GM19035 (cell line): ENCODE data around the gene SIPA1L3.
"Not testable (repeated sequence)": the region's sequence is repeated elsewhere in the genome, so short reads cannot be mapped to it uniquely, and the experiment has no call there.

ENCODE experiments used
- ATAC-seq: cut with Tn5 transposase; IDR thresholded peaks from one replicate; pipeline ENCODE4 v1.9.1; 2021; ENCODE audit not compliant: unreplicated experiment

Gene SIPA1L3

DNA sequence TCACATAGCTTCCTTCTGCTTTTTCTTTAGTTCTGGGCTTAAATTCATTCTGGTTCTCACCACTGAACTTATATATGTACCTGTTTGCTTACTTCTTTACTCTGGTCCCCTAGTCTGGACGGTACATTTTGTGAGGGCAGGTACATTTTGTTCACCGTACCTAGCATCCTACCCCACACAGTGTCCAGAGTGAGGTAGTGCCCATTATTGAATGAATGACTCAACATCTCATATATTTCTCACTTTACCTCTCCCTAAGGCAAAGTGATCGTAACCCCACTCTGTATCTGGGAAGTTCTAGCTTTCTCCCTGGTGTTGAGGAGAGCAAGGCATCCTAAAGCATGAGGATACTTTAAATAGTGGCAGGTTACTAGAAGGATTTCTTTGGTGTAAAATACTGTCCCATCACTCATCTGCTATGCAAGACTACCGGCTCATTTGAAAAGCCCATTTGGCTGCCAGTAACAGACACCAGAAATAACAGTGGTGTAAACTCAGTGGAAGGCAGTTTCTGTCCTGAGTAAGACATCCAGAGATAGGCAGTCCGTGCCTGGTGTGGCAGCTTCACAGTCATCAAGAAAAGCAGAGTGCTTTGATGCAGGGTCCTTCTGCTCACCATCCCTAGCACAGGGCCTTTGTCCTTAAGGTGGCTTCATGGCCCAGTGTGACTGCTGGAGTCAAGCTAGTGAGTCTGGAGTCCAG lies 111.8 kb downstream of the SIPA1L3 start:
- no peak for ATAC-seq

DNA sequence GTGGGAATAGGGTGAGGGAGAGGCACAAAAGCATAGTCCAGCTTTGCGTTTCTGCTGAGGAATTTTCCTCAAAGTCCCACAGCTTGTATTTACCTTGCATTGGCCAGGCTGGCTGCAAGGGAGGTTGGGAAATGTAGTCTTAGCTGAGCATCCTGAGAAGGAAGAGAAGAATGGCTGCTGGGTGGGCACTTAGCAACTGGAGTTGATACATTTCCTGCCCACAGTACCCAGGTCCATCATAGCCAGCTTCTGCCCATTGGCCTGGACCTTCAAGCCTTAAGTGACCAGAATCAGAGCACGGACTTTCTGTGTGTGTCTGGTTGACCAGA lies 112.4 kb downstream of the SIPA1L3 start:
- ATAC-seq = no peak

DNA sequence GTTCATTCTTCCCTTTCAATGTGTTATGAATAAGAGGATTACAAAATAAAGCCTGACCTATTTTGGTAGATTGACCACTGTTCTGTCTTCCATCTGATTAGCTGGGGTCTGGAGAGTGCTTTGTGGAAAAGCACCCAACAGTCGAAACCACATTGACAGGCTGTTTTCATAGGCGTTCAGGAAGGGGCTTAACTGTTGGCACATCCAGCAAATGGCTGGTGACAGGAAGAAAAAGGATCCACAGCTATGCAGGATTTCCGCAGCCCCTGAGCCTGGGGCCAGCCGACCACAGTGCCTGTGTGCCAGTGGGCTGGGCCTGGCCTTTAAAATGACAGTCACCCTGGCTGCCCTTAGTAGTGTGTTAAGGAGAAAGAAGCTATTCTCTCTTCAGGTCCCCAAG lies 113.3 kb downstream of the SIPA1L3 start:
- no peak for ATAC-seq

DNA sequence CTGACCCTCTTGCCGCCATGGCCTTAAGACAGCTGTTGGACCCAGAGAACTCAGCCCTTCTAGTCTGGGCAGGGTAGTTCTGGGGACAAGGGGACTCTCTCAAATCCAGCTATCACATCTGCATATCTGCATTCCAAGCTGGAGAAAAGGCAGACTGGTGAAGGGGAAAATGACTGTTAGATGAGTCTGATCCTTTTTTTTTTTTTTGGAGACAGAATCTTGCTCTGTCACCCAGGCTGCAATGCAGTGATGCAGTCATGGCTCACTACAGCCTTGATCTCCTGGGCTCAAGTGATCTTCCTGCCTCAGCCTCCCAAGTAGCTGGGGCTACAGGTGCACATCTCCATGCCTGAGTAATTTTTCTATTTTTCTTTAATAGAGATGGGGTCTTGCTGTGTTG lies 114.3 kb downstream of the SIPA1L3 start:
- no peak for ATAC-seq

DNA sequence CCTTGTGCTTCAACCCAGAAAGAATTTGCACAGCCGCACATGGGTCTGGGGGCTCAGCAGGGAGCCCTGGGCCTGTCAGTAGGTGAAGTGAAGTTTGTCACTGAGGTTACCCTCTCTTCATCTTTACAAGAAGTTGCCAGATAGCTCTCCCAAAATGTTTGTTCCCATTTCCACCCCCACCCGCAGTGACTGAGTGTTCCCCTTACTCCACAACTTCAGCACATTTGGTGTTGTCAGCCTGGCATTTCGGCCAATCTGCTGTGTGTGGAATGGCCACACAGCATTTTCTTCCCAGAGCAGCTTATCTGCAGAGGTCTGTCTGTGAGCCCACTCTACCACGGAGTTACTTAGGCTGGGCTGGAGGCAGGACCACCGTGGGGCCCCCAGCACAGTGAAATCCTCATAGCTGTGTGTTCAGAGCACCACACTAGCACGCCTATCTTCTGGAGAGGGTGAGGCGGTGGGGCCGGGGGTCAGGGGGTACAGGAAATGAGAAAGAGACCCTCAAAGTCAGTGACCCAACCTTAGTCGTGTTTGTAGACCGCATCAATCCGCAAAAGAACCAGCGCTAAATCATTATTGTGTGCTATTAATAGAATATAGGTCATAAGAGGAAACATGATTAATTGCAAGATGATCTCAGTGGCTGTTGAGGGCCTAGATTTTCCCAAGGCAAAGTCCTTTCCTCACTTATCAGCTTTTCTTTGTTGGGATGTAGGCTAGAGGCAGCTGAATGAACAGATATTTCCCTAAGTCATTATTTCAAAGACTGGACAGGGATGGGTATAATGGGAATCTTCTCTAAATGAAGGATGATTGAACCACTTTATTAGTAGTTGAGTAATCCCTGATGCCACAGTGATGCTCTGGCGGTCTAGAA lies 116.0 kb downstream of the SIPA1L3 start:
- no peak for ATAC-seq

DNA sequence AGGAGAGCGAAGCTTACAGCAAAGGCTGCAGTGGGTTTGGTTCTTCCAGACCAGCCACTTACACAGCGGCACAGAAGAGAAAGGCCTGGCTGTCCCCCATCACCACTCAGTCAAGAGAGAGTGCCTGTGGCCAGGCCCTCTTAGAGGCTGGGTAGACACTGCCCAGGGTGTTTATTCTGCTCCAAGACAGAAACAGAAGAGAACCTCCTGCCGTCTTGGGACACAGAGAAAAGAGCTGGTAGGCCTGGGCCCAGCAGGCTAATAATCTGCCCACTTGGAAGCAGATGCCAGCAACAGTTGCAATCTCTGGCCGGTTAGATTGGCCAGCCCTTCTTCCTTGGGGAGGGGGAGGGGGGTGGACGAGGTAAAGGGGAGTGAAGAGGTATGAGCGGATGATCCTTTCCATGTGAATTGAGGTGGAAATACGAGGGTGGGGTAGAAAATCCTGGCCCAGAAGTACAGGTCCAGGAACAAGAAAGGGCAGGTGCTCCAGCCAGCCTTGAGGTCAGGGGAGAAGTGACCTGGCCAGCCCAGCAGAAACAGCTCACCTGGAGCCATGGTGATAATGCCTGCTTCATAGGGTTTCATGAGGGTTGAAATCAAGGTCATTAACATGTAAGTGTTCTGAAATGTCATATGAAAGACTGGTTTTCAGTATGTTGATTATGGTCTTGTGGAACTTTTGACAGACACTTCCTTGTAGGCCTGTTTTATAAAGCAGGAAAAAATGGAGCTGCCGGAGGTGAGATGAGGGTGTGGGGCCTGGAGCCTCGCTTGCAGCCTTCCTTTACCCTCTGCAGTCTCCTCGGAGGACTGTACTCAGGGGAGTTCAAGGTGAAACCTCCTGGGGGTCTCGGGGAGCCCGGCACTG lies 116.9 kb downstream of the SIPA1L3 start:
- ATAC-seq = no peak

DNA sequence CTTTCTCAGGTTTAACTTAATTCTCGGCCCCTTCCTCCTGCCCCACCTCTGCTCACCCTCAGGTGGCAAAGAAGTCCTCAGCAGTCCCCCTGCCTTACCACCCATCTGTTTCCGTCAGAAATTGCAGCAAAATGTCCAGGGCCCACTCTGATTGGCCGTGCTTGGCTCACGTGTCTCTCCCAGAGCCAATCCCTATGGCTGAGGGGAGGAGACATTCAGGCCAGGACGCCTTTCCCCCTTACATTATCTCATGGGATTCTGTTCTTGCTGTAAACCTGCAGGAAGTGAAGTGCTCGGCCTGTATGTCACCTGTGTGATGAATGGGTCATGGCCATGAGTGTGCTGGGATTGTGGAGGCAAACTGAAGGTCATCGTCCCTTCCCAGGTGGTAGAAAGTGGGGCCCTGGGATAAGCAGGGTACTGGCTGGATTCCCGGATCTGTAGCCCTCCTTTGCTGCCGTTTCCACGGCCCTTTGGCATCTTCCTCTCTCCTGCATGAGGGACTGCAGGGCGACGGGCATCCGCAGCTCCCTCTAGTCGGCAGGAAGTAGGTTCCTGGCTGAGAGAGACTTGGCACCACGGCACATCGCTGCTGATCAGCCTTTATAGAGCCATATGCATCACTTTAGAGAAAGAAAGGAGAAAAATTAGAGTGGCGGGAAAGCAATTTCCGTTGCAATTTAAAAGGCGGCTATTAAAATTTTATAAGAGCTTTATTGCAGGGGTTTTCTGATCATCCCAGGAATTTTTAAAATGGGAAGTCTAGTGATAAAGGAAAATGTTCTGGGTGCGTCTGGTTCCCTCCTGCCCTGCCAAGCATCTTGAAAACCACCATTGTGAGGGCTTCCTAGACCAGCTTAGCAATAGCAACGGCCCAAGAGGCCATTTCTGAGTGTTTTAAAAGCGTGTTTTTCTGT lies 118.2 kb downstream of the SIPA1L3 start:
- ATAC-seq = no peak

DNA sequence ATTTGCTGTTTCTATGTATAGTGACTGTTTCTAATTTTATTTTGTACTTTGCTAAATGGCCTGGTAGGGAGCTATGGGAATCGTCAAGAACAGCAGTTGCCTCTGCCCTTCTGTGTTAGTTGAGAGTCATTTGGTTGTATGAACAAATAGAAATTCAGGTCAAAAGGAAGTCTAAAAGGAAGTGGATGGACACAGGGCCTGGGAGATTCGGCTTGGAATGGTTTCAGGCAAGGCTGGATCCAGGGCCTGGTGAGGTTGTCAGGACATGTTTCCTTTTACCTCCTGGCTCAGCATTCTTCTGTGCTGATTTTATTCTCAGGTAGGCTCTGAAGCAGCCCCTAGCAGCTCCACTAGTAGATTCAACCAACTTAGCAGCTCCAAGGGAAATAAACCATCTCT lies 118.9 kb downstream of the SIPA1L3 start:
- ATAC-seq = no peak

DNA sequence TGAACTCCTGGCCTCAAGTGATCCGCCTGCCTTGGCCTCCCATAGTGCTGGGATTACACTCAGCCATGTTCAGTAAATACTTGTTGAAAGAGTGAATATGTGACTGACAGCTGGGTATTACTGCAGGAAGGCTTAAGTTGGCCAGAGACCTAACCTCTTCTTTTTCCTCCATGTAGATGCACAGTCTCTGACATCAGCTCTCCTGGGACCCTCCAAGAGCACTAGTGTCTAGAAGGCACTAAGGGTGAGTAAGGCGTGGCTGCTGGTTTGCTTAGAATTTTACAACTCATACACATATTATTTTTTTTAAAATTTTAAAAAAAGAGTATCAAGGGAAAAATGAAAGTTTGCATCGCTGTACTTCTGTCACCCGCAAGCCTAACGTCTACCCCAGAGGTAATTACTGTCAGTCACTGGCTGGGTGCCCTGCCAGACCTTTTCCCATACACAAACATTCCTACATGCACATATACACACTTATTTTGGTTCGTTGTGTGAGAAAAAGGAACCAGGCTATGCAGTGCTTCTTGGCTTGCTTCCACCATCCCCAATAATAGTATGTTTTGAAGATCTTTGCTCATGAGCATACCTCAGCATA lies 122.0 kb downstream of the SIPA1L3 start:
- no peak for ATAC-seq

DNA sequence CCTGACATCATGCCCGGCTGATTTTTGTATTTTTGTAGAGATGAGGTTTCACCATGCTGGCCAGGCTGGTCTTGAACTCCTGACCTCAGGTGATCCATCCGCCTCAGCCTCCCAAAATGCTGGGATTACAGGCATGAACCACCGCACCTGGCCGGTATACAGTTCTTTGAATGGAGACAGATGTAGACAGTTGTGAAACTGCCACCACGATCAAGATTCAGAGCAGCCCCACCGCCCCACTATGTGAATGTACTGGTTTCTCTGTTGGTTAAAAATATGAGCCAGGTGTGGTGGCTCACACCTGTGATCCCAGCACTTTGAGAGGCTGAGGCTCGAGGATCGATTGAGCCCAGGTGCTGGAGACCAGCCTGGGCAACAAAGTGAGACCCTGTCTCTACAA lies 123.0 kb downstream of the SIPA1L3 start:
- not testable (repeated sequence) for ATAC-seq

DNA sequence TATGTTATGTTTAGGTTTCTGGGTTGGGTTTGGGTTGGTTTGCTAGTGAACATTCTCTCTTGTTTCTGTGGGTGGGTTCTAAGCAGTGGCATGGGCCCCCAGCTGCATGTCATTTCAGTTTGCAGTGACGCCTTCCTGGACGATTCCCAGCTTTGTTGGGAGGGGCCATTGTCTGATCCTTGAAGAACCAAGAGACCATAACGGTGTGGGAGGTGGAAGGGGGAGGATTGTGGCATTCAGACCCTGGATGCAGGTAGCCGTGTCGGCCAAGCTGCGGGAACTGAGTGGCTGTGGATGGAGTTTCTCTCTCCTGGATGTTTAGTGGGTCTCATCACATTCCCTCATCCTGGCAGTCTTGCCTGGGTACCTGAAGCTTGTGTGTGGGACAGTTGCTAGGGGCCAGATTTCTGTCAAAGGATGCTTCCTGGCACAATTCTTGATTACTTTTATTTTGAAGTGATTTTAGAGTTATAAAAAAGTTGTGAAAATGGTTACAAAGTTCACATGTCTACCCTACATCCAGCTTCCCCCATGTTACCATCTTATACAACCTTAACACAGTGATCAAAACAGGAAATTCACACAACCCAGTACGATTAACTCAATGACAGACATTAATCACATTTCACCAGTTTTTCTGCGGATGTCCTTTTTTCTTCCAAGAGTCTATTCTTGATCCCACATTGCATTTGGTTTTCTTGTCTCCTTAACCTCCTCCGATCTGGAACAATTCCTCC lies 123.8 kb downstream of the SIPA1L3 start:
- ATAC-seq = no peak

DNA sequence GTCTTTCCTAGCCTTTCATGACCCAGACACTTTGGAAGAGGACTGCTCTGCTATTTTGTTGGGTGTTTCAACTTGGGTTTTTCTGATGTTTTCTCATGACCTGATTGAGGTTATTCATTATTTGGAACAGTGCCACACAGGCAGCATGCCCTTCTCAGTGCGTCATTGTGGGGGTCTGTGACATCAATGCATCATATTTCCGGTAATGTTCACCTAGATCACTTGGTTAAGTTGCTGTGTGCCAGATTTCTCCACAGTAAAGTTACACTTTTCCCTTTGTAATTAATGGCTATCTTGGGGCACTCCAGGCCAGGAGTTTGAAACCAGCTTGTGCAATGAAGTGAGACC lies 124.4 kb downstream of the SIPA1L3 start:
- ATAC-seq = no peak

DNA sequence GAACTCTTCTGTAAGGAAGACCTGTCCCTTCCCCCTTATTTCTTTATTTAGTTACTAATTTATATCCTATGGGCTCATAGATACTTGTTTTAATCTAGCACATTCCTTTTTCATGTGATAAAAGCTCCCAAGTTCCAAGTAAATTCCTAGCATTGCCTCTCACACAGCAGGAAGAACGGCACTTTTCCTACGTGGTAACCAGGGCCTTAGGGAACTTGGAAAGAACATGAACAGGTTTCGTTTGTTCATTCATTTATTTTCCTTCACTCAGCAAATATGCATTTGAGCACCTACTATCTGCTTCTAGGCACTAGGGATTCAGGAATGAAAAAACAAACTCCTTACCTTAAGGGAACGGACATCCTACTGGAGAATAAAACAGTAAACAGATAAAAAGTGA lies 125.1 kb downstream of the SIPA1L3 start:
- no peak for ATAC-seq

DNA sequence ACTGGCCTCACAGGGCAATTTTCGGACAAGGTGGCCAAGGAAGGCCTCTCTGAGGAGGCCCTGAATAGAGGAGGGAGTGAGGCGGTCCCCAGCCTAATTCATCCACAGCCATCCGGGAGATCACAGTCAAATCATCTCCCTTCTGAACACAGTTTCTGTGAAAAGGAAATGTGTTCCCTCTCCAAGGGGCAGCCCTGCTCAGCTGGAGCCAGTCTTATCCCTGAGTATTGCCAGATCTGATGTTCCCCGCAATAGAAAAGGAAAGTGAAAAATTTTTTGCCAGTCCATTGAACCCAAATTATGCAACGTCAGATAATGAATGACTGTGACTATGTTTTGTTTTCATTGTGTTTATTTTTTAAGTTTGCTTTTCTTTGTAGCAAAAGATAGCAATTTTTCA lies 125.9 kb downstream of the SIPA1L3 start:
- no peak for ATAC-seq

DNA sequence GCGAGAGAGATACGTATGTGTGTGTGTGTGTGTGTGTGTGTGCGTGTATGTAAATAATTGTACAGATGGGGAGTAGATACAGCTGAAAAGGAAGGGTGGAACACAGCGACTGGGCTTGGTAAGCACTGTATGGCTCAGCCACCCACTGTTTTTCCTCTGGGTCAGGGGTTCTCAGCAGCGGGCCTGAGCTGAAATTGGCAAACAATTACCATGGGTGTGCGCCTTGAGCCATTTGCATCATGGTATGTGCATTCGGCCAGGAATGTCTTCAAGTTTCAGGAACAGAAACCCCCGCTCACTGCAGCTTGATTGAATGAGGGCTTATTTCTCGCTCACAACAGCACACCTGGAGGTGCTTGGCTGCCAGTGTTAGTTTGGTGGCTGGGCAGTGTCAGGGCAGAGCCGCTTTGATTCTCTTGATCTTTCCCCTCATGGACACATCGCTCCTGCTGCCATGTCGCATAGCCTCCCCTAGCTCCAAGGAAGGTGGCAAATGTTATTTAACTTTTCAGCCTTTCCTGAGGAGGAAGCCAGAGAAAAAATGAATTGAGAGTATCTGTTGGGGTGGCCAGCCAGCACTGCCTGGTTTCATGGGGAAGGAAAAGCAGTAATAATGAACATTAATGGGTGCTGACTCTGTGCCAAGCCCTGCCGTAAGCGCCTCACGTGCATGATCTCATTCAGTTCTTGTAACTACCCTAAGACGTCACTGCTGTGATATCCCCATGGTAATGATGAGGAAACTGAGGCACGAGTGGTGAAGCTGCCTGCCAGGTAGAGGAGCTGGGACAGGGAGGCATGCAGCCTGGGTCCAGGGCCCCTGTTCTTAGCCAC lies 126.9 kb downstream of the SIPA1L3 start:
- ATAC-seq = peak; percentile 79

DNA sequence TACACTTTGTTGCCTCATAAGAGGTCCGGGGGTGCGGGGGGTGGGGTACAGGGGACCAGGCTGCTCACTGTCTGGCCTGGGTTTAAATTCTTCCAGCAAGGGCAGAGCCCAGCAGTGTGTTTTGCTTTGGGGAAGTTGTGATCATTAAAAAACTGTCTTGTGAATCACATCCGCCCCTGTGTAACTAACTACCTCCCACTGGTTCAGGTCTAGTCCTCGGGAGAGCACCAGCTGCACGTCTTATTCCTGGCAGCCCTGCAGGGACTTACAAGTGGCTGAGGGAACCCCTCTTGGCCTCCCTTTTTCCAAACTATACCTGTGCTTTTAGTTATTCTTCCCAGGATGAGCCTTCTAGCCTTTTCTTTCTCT lies 127.5 kb downstream of the SIPA1L3 start:
- ATAC-seq = no peak

DNA sequence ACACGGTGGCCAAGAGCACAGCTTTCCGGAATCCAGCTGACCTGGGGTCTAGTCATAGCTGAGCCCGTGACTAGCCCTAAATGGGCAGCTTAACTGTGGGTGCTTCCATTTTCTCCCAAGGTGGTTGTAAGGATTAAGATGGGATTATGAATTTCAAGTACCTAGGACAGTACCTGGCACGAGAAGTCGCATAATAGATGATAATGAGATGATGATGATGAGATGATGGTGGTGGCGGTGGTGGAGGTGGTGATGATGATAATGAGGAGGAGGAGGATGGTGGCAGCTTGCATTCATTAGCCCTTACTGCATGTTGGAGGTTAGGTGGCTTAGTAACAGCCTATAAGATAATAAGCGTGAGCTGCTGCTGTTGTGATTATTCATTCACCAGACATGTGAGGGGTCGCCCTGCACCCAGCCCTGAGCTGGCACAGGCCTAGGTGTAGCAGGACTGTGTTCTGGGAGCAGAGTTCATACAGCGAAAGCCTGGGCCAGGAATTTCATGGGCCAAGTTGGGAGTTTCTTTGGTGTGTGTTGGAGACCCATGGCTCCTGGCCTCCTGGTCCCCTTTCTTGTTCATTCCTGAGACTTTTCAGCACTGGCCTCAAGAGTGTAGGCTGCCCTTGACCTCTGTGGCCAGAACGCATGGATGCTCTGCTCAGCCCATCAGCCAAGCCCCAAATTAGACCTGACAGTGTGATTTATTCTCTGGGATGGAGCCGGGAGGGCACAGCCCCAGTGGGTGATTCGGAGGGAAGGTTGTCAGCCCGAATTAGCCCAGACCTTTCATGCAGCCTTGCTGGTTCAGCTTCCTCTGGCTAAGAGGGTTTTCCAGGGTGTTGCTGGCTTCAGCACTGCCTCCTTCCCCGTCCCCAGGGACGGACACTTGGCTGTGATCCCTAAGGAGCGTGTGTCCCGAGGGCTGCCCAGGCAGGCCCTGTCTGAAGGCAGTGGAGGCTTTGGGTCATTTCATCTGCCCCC lies 128.8 kb downstream of the SIPA1L3 start:
- ATAC-seq = no peak
